ENCODE data around the gene HIBCH. TPM values are rescaled to one million over a fixed set of nuclear protein-coding genes. Genes with fewer than 3 reads are reported as not detected.

The HIBCH gene
- total RNA-seq, 1 experiment from 2014 or later: 21.7 TPM

GRCh38 chr2:190190507-190191162, 129.0 kb downstream of the HIBCH start:
- in situ Hi-C loops (cut with HindIII; ENCODE audit: low pct_unique_long_range_greater_than_20kb, low sequenced_read_pairs) (no loop called here), intact Hi-C loops (cut with micrococcal nuclease; ENCODE audit: unreplicated experiment) (no loop called here)
- BruUV-seq (replicated peaks): no TSS peak
- Histone ChIP-seq H3K4me1 (ENCODE audit: control insufficient read depth, insufficient read depth, low read length) (no peaks in the 10 kb centered on the region), H3K27ac (ENCODE audit: low read length) (no peak overlapping the region), H3K27me3 (ENCODE audit: control insufficient read depth, insufficient read depth, low read length) (no peaks in the 10 kb centered on the region), H3K9me3 (ENCODE audit: control insufficient read depth, insufficient read depth, low read depth, low read length) (no peaks in the 10 kb centered on the region), H3K36me3 (ENCODE audit: control insufficient read depth, insufficient read depth, low read length) (no peaks in the 10 kb centered on the region), H3K4me3 (ENCODE audit: low read depth in 2 of 2, low read length in 2 of 2) (no peak overlapping the region)
- POLR2A ChIA-PET: no interaction called here
- CTCF ChIA-PET: no interaction called here
- no peak for ATAC-seq
- no peak for DNase-seq (ENCODE audit: low read depth, low spot score)
- TF ChIP-seq TCF7L2 (IDR thresholded peaks at IDR 0.05; ENCODE audit: low read depth, low read length) (no peak), SIN3A (IDR thresholded peaks at IDR 0.05; ENCODE audit: borderline replicate concordance, insufficient read depth, low read depth, low read length) (no peak), POLR2AphosphoS5 (IDR thresholded peaks at IDR 0.05; ENCODE audit: low read depth, low read length) (no peak)
- TF ChIP-seq, protein P1, sequence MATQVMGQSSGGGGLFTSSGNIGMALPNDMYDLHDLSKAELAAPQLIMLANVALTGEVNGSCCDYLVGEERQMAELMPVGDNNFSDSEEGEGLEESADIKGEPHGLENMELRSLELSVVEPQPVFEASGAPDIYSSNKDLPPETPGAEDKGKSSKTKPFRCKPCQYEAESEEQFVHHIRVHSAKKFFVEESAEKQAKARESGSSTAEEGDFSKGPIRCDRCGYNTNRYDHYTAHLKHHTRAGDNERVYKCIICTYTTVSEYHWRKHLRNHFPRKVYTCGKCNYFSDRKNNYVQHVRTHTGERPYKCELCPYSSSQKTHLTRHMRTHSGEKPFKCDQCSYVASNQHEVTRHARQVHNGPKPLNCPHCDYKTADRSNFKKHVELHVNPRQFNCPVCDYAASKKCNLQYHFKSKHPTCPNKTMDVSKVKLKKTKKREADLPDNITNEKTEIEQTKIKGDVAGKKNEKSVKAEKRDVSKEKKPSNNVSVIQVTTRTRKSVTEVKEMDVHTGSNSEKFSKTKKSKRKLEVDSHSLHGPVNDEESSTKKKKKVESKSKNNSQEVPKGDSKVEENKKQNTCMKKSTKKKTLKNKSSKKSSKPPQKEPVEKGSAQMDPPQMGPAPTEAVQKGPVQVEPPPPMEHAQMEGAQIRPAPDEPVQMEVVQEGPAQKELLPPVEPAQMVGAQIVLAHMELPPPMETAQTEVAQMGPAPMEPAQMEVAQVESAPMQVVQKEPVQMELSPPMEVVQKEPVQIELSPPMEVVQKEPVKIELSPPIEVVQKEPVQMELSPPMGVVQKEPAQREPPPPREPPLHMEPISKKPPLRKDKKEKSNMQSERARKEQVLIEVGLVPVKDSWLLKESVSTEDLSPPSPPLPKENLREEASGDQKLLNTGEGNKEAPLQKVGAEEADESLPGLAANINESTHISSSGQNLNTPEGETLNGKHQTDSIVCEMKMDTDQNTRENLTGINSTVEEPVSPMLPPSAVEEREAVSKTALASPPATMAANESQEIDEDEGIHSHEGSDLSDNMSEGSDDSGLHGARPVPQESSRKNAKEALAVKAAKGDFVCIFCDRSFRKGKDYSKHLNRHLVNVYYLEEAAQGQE (IDR thresholded peaks at IDR 0.05; ENCODE audit: insufficient read depth in 1 of 2, low read depth in 2 of 2, low read length in 1 of 2): no peak
- TF ChIP-seq, protein P2, sequence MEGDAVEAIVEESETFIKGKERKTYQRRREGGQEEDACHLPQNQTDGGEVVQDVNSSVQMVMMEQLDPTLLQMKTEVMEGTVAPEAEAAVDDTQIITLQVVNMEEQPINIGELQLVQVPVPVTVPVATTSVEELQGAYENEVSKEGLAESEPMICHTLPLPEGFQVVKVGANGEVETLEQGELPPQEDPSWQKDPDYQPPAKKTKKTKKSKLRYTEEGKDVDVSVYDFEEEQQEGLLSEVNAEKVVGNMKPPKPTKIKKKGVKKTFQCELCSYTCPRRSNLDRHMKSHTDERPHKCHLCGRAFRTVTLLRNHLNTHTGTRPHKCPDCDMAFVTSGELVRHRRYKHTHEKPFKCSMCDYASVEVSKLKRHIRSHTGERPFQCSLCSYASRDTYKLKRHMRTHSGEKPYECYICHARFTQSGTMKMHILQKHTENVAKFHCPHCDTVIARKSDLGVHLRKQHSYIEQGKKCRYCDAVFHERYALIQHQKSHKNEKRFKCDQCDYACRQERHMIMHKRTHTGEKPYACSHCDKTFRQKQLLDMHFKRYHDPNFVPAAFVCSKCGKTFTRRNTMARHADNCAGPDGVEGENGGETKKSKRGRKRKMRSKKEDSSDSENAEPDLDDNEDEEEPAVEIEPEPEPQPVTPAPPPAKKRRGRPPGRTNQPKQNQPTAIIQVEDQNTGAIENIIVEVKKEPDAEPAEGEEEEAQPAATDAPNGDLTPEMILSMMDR (IDR thresholded peaks at IDR 0.05): no peak

DNA sequence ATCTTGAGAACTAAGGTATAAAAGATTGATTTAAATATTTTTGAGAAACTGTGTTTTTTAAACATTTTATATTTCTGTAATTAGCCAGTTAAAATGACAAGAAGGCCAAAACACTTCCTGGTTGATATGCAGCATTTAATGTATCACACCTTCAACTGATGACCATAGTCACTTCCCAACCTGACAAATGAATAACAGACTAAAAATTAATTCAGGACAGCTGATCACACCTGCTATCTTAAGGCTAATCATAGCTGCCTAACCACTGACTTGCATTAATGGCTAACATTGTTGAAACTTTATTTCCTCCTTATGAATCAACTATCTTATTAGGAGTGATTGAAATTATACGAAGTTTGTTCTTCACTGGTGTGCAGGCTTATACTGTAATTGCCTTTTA, 131.3 kb downstream of the HIBCH start:
- no peak for ATAC-seq
- CTCF ChIA-PET: no interaction called here
- BruUV-seq (replicated peaks): no TSS peak
- POLR2A ChIA-PET: interaction anchor here (0.6 kb wide), 1 partner anchor 68 kb away, joined by 3 read pairs; no protein-coding TSS in a partner anchor
- no peak overlapping the region for H3K4me3 ChIP-seq (ENCODE audit: low read depth in 2 of 2, low read length in 2 of 2)
- DNase-seq (ENCODE audit: low read depth, low spot score): no peak
- no peaks in the 10 kb centered on the region for H3K9me3 ChIP-seq (ENCODE audit: control insufficient read depth, insufficient read depth, low read depth, low read length)
- no peaks in the 10 kb centered on the region for H3K27me3 ChIP-seq (ENCODE audit: control insufficient read depth, insufficient read depth, low read length)
- intact Hi-C loops (cut with micrococcal nuclease; ENCODE audit: unreplicated experiment) (no loop called here), in situ Hi-C loops (cut with HindIII; ENCODE audit: low pct_unique_long_range_greater_than_20kb, low sequenced_read_pairs) (no loop called here)
- H3K4me1 ChIP-seq (ENCODE audit: control insufficient read depth, insufficient read depth, low read length): no peaks in the 10 kb centered on the region
- no peak overlapping the region for H3K27ac ChIP-seq (ENCODE audit: low read length)
- TF ChIP-seq POLR2AphosphoS5 (IDR thresholded peaks at IDR 0.05; ENCODE audit: low read depth, low read length) (no peak), TCF7L2 (IDR thresholded peaks at IDR 0.05; ENCODE audit: low read depth, low read length) (no peak), SIN3A (IDR thresholded peaks at IDR 0.05; ENCODE audit: borderline replicate concordance, insufficient read depth, low read depth, low read length) (no peak)
- TF ChIP-seq, protein P1 (IDR thresholded peaks at IDR 0.05; ENCODE audit: insufficient read depth in 1 of 2, low read depth in 2 of 2, low read length in 1 of 2): no peak
- TF ChIP-seq, protein P2 (IDR thresholded peaks at IDR 0.05): no peak
- H3K36me3 ChIP-seq (ENCODE audit: control insufficient read depth, insufficient read depth, low read length): no peaks in the 10 kb centered on the region
